MCF 10A (cell line): Measurements from ENCODE around the gene SMAD6. TPM values are rescaled to one million over a fixed set of nuclear protein-coding genes. Genes with fewer than 3 reads are reported as not detected.

Source experiments
- BruUV-seq: library from RNA; stranded (reverse); fragments of 400-500 nt; replicated peaks from 2 replicates; lab custom pipeline; 2021; lab: Mats Ljungman, UMichigan
- CTCF ChIA-PET: fragments of 300-600 bp; sonication (Branson Sonifier 250); formaldehyde crosslinking; extraction: SDS; loops from one replicate; lab custom pipeline; 2021; ENCODE audit warnings: antibody characterized with exemption, inconsistent platforms; lab: Yijun Ruan, JAX
- POLR2A ChIA-PET: fragments of 300-600, 350-650 bp; sonication (Branson Sonifier 250); formaldehyde crosslinking; extraction: SDS; loops from one replicate; lab custom pipeline; 2020; ENCODE audit warnings: antibody characterized with exemption, inconsistent platforms; lab: Yijun Ruan, JAX
- DNase-seq: peaks from one replicate; pipeline ENCODE4 v3.0.0-alpha.2; 2018; ENCODE audit not compliant: unreplicated experiment
- H3K27ac Mint-ChIP-seq: one replicate; pipeline ENCODE4 v1.8.0; 2022; ENCODE audit warnings: mild to moderate bottlenecking, low read depth, mixed read lengths; ENCODE audit not compliant: unreplicated experiment
- H3K27me3 Mint-ChIP-seq: one replicate; pipeline ENCODE4 v1.8.0; 2022; ENCODE audit warnings: mixed read lengths; ENCODE audit not compliant: insufficient read depth, unreplicated experiment
- H3K36me3 Mint-ChIP-seq: one replicate; pipeline ENCODE4 v1.8.0; 2022; ENCODE audit warnings: mild to moderate bottlenecking, moderate library complexity, mixed read lengths; ENCODE audit not compliant: insufficient read depth, unreplicated experiment
- H3K4me1 Mint-ChIP-seq: one replicate; pipeline ENCODE4 v1.8.0; 2022; ENCODE audit warnings: mixed read lengths; ENCODE audit not compliant: insufficient read depth, unreplicated experiment
- H3K4me3 Mint-ChIP-seq: one replicate; pipeline ENCODE4 v1.8.0; 2022; ENCODE audit warnings: mild to moderate bottlenecking, moderate library complexity, mixed read lengths; ENCODE audit not compliant: unreplicated experiment
- H3K9me3 Mint-ChIP-seq: one replicate; pipeline ENCODE4 v1.8.0; 2022; ENCODE audit warnings: mixed read lengths; ENCODE audit not compliant: unreplicated experiment
- CTCF ChIP-seq: fragments of 200-600 bp; IDR thresholded peaks from one replicate; pipeline ENCODE4 v1.8.0; 2022; ENCODE audit warnings: antibody characterized with exemption, mild to moderate bottlenecking; ENCODE audit not compliant: unreplicated experiment
- intact Hi-C: fragments of 100-400 bp; cut with micrococcal nuclease; formaldehyde crosslinking; loops from 2 replicates; pipeline ENCODE4 v1.14.1; 2022
- total RNA-seq: library from RNA; stranded (reverse); gene quantifications from 2 replicates; pipeline ENCODE4 v1.2.3, GENCODE V29; 2022

The SMAD6 gene
- total RNA-seq, 1 experiment from 2014 or later: not detected

DNA sequence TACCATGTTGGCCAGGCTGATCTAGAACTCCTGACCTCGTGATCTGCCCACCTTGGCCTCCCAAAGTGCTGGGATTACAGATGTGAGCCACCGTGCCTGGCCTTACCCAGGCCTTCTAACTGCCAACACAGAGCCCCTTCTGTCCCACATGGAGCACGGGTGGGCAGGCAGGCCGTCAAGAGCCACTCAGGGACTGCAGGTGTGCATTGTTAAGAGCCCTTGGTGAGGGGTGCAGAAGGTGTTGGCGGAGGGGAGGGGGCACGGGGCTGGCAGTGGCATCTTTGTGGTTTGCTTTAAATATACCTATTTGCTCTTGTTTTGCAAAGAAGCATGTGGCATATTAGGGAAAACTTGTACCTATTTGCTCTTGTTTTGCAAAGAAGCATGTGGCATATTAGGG lies 37.3 kb downstream of the SMAD6 start:
- H3K36me3 Mint-ChIP-seq: no peaks in the 10 kb centered on the region
- H3K4me1 Mint-ChIP-seq: no peaks in the 10 kb centered on the region
- no peak overlapping the region for H3K4me3 Mint-ChIP-seq
- no peak for DNase-seq
- CTCF ChIA-PET: interaction anchor here (0.7 to 1.7 kb wide), 2 partner anchors 35 to 113 kb away, joined by 4 to 5 read pairs; no protein-coding TSS in a partner anchor
- intact Hi-C loops: no loop called here
- no peak for TF ChIP-seq CTCF
- BruUV-seq: no TSS peak
- no peaks in the 10 kb centered on the region for H3K9me3 Mint-ChIP-seq
- POLR2A ChIA-PET: no interaction called here
- no peak overlapping the region for H3K27ac Mint-ChIP-seq
- no peaks in the 10 kb centered on the region for H3K27me3 Mint-ChIP-seq

GRCh38 chr15:66740802-66741201 lies 38.8 kb downstream of the SMAD6 start:
- CTCF ChIA-PET: interaction anchor here (0.6 to 0.7 kb wide), 2 partner anchors 8 to 110 kb away, joined by 3 read pairs; no protein-coding TSS in a partner anchor
- intact Hi-C loops: no loop called here
- no peak overlapping the region for H3K27ac Mint-ChIP-seq
- H3K27me3 Mint-ChIP-seq: no peaks in the 10 kb centered on the region
- H3K4me1 Mint-ChIP-seq: no peaks in the 10 kb centered on the region
- POLR2A ChIA-PET: no interaction called here
- no peak overlapping the region for H3K4me3 Mint-ChIP-seq
- no peak for TF ChIP-seq CTCF
- H3K9me3 Mint-ChIP-seq: no peaks in the 10 kb centered on the region
- H3K36me3 Mint-ChIP-seq: no peaks in the 10 kb centered on the region
- BruUV-seq: no TSS peak
- no peak for DNase-seq

DNA sequence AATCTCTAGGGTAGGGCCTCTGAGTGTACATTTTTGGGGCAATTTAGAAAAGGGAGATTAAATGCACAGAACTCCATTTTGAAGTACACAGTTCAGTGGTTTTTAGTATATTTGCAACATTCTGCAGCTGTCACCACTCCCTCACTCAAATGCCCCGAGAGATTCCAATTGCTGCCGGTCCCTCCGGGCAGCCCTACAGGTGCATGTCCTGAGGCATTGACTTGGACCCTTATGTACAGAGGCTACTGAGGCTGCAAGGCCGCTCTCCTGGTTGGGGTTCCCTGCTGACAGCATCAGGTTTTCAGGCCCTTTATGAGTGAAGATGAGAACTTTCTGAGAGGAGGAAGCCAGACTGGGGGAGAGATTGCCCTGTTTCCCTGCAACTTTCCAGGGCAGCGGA lies 39.6 kb downstream of the SMAD6 start:
- Mint-ChIP-seq H3K27ac (no peak overlapping the region), H3K27me3 (no peaks in the 10 kb centered on the region), H3K4me3 (no peak overlapping the region), H3K4me1 (no peaks in the 10 kb centered on the region), H3K36me3 (no peaks in the 10 kb centered on the region), H3K9me3 (no peaks in the 10 kb centered on the region)
- ChIA-PET CTCF (no interaction called here), POLR2A (no interaction called here)
- no TSS peak for BruUV-seq
- intact Hi-C loops: no loop called here
- no peak for TF ChIP-seq CTCF
- DNase-seq: no peak

DNA sequence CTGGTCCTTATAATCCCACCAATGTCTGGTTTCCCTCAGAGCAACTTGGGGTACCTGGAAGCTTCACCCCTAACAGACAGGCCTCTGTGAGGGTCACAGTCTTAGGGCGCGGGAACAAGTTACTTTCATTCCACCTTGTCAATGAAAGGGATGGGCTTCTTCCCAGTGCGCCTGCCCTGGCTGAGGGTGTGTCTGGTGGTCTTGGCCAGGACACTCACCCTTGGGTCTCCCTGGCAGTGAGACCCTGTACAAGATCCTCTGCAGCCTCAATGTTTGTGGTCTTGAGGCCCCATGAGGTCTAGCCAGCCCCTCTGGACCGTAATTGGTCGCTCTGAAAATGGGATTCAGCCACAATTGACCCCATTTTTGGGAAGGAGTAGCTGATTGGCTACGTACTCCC lies 40.2 kb downstream of the SMAD6 start:
- POLR2A ChIA-PET: no interaction called here
- no peaks in the 10 kb centered on the region for H3K36me3 Mint-ChIP-seq
- intact Hi-C loops: no loop called here
- no peaks in the 10 kb centered on the region for H3K4me1 Mint-ChIP-seq
- H3K27me3 Mint-ChIP-seq: no peaks in the 10 kb centered on the region
- BruUV-seq: no TSS peak
- H3K27ac Mint-ChIP-seq: no peak overlapping the region
- CTCF ChIA-PET: interaction anchor here (1.1 kb wide), 1 partner anchor 16 kb away, joined by 4 read pairs; no protein-coding TSS in a partner anchor
- no peaks in the 10 kb centered on the region for H3K9me3 Mint-ChIP-seq
- no peak overlapping the region for H3K4me3 Mint-ChIP-seq
- TF ChIP-seq CTCF: no peak
- no peak for DNase-seq
